ENCODE results near the gene ITGA2B.
"Not testable (repeated sequence)": the region's sequence is repeated elsewhere in the genome, so short reads cannot be mapped to it uniquely, and the experiment has no call there.

Gene ITGA2B

GRCh38 chr17:44369414-44370023 lies 19.9 kb downstream of the ITGA2B start:
- not testable (repeated sequence) for DNase-seq (ENCODE audit: low read depth, low spot score)

DNA sequence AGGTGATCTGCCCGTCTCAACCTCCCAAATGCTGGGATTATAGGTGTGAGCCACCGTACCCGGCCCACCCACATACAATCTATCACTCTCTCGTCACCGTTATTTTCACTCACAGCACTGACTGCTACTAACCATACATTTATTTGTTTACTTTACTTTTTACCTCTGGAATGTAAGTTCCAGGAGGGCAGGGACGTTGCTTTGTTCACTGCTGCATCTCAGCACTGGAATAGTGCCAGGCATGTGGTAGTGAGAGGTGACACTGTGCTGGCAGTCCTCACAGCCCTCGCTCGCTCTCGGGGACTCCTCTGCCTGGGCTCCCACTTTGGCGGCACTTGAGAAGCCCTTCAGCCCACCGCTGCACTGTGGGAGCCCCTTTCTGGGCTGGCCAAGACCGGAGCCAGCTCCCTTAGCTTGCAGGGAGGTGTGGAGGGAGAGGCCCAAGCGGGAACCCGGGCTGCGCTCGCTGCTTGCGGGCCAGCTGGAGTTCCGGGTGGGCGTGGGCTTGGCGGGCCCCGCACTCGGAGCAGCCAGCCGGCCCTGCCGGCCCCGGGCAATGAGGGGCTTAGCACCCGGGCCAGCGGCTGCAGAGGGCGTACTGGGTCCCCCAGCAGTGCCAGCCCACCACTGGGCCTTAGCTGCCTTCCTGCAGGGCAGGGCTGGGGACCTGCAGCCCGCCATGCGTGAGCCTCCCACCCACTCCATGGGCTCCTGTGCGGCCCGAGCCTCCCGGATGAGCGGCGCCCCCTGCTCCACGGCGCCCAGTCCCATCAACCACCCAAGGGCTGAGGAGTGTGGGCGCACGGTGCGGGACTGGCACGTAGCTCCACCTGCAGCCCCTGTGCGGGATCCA lies 20.8 kb downstream of the ITGA2B start:
- DNase-seq (ENCODE audit: low read depth, low spot score), result not testable (repeated sequence)

GRCh38 chr17:44367231-44367979 lies 22.0 kb downstream of the ITGA2B start:
- DNase-seq (ENCODE audit: low read depth, low spot score), result no peak

GRCh38 chr17:44365051-44365450 lies 24.4 kb downstream of the ITGA2B start:
- DNase-seq (ENCODE audit: low read depth, low spot score), result not testable (repeated sequence)

DNA sequence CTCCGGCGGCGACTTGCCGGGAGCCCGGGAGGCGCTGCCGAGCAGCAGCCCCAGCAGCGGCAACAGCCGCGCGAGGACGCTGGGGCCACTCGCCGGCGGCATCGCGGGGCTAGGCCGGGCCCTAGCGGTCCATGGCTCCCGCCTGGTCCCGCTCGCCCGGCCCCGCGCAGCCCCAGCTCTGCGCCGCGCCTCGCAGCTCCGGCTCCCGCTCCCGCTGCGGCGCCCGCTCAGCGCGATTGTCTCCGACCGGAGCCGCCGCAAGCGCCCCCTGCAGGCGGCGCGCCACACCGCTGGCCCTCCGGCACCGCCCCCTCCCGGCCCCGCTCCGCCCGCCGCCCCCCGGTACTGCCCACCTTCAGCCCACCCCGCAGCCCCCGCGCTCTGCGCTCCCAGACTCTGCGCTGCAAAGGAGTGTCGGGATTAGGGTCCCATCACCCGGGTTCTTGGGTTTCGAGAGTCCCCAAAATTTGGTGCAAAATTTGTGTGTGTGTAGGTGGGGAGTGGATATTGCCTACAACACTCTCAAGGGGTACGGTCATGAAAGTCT lies 25.8 kb downstream of the ITGA2B start, which contains the start of gene FAM171A2:
TSS of gene FAM171A2 (minus strand) at position 241 of the 547 bp plus-strand sequence. CDS start at position 102, 139 bp downstream.
- DNase-seq (ENCODE audit: low read depth, low spot score), result peak; percentile 88

- DNase-seq (ENCODE audit: low read depth, low spot score), result peak; percentile 41
Observed at GRCh38 chr17:44362949-44363612, 26.4 kb downstream of the ITGA2B start.

DNA sequence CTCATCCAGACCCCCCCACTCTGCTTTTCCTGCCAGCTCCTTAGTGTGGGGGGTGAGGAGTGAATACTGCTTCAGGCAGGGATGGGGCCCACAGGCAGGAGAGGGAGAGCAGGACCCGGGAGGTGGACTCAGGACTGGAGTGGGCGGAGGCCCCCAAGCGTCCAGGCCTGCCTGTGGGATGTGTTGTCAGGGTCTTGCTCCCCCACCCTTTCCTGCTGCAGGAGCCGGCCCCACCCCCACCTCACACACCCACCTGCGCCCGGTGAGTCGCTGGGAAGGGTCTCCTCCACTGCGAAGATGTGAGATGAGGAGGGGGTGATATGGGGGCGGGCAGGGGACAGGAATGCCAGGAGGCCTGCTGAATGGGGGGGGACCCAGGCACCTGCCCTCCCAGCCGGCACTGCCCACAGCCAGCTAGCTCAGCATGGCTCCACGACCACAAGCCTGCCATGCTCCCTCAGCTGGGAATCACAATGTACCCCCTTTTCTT lies 26.9 kb downstream of the ITGA2B start:
- no peak for DNase-seq (ENCODE audit: low read depth, low spot score)

DNA sequence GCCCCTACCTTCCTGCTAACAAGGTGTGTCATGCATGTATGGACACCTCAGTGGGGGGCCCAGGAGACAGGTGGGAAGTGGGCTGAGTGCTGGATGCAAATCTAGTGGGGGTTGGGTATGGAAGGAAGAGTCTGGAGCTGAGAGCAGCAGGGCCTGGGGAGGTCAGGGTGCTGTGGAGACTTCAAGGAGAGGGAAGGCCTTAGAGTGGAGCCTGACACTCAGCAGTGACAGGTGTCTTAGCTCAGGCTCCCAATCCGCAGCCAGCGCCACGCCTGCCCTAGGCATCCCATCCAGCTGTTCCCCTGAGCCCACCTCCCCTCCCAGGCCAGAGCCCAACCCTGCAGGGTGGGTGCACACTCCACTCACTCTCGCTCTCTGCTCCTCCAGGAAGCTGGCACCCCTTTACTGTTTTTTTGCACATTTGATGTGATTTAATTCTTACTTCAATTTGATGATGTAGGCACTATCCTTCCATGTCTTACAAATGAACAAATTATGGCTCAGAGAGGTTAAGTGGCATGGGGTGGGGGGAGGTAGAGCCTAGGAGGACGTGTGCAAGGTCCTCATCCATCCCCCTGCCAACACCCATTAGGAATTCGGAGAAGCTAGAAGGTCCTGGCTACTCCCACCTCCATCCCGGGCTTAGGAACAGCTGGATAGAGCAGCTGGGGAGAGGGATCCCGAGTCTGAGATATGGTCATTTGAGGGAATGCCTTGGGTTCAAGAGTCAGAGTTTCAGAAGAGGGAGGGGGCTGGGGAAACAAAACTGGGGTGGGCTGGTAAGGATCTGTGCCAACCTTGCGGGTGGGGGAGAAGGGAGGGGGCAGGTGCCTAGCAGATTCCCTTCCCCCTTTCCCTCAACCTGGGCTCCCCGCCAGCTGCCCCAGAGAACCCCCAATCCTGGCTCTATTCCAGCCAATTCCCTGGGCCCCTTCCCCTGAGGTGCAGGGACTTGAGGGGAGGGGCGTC lies 27.9 kb downstream of the ITGA2B start:
- DNase-seq (ENCODE audit: low read depth, low spot score), result no peak

DNA sequence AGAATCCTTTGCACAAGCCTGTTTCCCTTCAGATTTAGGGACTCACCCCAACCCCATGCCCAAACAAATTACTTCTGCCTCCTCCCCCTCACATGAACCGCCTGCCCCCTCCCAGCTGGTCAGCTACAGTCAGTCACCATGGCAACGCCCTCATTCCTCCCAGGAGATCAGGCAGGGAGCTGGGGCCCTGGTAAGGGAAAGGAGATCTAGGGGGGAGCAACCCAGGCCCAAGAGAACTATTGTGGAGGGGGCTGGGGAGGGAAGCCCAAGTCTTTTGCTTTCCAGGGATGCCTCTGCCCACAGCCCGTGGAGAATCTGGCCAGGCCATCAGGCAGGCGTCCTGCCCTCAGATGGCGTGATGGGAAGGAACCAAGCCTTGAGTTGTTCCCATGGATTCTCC lies 28.6 kb downstream of the ITGA2B start:
- DNase-seq (ENCODE audit: low read depth, low spot score), result peak; percentile 62

GRCh38 chr17:44360144-44360533 lies 29.3 kb downstream of the ITGA2B start:
- no peak for DNase-seq (ENCODE audit: low read depth, low spot score)

DNA sequence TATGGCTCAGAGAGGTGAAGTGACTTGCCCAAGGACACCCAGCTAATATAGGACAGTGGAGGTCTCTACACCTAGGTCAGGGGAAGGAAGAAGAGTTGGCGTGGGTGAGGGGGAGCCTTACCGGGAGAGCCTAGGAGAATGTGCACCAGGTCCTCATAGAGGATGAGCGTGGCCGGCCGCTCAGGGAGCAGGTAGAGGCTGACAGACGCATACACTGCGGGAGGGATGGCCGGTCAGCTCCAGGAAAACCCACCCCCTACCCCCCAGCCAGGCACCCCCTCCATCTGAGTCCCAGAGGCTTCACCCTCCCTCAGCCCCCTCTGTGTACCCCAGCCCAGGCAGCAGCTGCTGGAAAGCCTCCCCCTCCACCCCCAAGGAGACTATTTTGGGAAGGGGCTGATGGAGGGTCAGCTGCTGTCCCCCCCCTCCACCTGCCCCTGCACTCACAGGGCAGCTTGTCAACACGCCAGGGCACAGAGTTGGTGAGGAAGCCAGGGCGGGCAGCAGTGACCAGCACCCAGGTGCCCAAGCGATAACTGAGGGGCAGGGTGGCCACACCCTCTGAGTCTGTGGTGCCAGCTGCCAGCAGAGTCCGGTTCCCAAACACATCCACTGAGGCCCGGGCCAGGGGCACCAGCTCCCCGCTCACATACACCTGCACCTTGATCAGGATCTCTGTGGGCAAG lies 29.8 kb downstream of the ITGA2B start:
- DNase-seq (ENCODE audit: low read depth, low spot score), result no peak

DNA sequence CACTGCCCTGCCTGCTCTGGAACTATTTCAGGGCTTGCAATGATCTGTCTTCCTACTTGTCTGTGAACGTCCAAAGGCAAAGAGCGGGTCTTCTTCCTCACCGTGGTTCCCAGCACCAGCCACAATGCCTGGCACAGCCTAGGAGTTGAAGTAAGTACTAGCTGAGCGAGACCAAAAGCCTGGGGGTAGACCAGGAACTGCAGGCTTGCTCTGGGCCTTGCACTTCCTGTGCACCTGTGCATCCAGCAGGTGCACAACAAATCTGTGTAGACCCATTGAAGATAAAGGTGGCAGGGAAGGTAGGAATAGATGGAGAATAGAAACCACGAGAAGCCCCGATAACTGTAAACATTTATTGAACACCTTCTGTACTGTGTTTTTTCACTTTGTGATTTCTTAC lies 30.4 kb downstream of the ITGA2B start:
- DNase-seq (ENCODE audit: low read depth, low spot score), result no peak

GRCh38 chr17:44358066-44358465 lies 31.4 kb downstream of the ITGA2B start:
- DNase-seq (ENCODE audit: low read depth, low spot score), result no peak

GRCh38 chr17:44356241-44356640 lies 33.2 kb downstream of the ITGA2B start:
- no peak for DNase-seq (ENCODE audit: low read depth, low spot score)

- DNase-seq (ENCODE audit: low read depth, low spot score), result no peak
Observed at GRCh38 chr17:44355642-44356099, 33.8 kb downstream of the ITGA2B start.

DNA sequence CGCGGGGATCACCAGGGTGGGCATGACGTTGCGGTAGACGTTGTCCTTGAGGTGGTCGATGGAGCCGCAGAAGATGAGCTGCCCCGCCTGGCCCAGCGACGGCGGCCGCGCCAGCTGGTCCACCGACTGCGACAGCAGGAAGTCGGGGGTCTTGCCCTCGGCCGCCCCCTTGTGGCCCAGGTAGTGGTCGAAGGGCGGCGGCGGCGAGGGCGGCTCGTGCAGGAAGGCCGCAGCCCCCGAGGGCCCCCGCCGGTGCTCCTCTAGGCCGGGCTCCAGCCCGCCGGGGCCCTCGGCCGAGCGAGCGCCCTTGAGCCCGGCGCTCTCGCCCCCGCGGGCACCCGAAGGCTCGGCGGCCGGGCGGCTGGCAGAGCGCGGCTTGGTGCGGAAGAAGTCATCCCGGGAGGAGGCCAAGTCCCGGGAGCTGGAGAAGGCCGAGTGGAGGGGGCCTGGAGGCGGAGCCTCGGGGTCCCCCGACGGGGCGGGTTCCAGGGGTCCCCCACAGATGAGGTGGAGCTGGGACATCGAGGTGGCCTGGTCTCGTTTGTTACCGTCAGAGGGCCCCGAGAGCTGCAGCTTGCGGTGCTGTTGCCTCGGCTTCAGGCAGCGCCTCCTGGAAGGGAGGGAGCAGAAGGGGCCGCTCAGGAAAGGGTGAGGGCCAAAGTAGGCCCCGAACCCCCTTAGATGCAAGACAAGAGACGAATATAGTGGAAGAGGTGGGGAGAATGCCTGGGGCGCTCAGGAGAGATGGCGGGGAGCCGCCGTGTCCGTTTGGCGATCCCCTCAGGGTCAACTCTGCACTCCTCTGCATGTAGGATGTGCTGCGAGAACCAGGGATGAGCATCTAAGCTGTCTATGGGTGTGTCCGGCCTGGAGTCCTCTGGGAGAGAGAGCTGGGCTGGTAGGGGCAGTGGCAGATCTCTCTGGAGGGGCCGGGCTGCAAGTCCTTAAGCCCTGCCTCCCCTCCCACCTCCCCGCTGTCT lies 34.6 kb downstream of the ITGA2B start:
- peak; percentile 41 for DNase-seq (ENCODE audit: low read depth, low spot score)

- peak; percentile 42 for DNase-seq (ENCODE audit: low read depth, low spot score)
Observed at GRCh38 chr17:44353672-44354331, 35.6 kb downstream of the ITGA2B start.
